NCI-H748 treated with DMSO at 0.1 percent for 48 hours (cell line): Measurements from ENCODE around the gene PRDM16.

Source experiments
- DNase-seq: peaks from one replicate; lab custom pipeline; 2025; lab: John Stamatoyannopoulos, UW

Gene PRDM16

DNA sequence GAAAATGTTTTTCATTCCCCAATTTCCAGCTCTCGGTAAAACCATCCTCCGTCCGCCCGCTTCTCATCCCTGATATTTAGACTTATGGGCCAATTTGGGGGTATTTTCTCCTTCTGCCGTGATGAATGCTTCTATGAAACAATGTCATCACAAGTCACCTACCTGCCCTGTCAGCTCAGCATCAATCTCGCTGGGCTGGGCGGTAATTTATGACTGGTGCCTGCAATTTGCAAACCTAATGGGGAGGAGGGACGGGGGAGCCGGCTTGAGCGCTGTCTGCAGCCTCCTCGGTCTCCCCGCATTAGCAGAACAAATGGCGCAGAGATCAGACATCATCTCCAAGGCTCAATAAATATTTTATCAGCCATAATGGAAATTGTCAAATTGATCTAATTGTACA is 72.1 kb downstream of the PRDM16 start:
- no peak for DNase-seq

DNA sequence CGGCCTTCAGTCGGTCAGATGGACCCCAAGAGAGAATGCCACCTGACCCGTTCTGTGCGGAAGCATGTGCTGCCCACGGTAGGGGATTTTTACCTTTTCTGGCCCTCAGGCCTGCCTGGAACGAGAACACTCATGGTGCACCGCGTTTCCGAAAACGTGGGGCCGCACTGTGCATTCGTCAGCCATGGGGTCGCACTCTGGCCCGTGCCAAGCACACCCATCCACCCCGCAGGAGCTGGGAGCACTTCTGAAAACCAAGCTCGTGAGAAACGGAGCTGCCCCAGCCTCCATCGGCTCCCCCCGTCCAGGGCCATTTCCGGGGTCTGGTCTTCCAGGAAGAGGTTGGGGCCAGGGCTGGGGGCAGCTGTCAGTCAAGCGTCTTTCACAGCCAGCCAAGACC is 72.8 kb downstream of the PRDM16 start:
- DNase-seq, result no peak

DNA sequence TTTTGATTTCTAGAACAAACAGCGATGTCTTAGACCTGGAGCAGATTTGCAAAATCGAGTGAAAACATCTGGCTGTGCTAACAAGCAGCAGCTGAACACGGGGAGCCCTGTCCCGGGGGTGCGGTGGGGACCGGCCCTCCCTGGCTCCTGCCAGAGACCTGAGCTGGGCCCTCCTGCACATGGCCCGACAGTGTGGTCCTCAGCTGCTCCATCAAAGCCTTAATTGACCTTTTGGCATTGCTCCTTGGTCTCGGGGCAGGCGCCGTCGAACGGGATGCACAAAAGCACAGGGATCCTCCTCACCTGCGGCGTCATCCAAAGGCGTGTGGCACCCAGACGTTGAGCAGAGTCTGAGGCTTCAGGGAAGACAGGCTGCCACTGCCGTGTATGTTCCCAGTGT is 73.2 kb downstream of the PRDM16 start:
- no peak for DNase-seq

DNA sequence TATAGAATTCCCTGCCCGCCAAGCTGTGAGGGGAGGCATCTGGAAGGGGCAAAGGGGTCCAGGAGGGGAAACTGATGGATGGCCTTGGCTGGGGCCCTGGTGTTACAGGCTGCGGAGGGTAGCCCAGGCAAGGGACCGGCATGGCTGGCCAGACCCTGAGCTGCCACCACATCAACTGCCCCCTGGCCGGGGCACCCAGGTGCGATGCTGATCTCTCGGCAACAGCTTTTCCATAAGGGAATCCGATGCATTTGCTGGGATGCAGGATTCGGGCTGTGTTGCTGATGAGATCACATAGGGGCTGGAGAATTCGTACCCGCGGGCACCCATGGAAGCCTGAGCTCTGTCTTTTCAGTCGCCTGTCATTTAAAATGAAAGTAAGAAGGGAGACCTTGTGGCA is 73.7 kb downstream of the PRDM16 start:
- DNase-seq, result no peak

DNA sequence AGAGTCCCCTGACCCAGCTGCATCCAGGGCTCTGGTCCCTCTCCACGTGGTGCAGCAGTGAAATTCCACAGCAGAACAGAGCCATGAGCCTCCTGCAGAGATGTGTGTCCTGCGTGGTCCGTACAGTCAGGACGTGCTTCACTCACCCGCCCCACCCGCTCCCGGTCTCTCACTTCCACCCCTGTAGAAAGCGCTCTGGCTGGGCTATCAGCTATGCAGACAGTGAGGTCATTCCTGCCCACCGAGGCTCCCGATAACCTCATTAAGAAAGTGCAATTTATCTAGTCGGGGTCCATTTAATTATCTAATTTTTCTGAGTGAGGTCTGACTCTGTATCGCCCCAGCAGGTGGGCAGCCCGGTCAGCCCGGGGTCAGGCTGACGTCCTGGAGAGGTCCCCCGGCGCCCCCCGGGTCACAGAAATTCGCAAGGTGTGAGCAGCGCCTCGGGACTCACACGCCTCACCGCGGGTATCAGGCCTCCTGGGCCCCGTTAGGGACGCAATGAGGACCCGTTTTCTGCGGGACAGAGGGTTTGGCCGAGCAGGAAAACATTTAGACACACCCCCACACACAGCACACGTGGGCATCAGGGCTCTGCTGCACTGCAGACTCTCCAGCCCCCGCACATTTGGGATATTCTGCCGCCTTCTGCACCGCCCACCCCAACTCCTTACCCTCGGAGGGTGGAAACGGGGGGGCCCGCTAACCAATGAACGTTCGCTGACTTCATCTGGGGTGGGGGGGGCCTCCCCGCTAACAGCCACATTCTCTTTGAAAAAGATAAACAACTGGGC is 76.7 kb downstream of the PRDM16 start:
- DNase-seq, result no peak

DNA sequence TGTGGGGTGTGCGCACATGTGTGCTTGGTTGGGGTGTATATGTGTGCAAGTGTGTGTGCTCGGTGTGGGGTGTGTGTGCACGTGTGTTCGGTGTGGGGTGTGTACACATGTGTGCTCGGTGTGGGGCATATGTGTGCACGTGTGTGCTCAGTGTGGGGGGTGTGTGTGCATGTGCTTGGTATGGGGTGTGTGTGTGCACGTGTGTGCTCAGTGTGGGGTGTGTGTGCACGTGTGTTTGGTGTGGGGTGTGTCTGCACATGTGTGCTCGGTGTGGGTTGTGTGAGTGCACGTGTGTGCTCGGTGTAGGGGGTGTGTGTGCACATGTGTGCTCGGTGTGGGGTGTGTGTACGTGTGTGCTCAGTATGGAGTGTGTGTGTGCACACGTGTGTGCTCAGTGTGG is 77.5 kb downstream of the PRDM16 start:
- no peak for DNase-seq

DNA sequence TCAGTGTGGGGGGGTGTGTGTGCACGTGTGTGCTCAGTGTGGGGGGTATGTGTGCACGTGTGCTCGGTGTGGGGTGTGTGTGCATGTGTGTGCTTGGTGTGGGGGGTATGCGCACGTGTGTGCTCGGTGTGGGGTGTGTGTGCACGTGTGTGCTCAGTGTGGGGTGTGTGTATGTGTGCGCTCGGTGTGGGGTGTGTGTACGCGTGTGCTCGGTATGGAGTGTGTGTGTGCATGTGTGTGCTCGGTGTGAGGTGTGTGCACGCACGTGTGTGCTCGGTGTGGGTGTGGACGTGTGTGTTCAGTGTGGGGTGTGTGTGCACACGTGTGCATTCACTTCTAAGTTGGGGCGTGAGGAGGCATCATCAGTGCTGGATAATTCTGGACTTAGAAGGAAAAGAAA is 77.9 kb downstream of the PRDM16 start:
- no peak for DNase-seq

DNA sequence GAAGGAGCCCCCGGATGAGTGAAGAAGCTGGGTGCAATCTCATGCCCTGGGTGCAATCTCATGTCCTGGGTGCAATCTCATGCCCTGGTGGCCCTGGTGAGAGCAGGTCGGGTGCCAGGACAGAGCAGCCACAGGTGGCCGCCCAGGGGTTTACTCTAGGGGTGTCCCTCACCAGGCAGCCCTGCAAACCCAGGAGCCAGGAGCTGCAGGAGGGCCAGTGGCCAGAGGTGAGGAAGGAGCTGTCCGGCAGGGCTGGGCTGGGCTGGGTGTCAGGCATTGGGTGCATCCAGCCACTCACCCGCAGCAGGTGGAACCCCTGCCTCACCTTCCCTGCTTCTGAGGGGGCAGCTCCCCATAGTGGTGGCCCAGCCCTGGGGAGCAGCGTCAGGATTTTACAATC is 79.2 kb downstream of the PRDM16 start:
- DNase-seq, result no peak

DNA sequence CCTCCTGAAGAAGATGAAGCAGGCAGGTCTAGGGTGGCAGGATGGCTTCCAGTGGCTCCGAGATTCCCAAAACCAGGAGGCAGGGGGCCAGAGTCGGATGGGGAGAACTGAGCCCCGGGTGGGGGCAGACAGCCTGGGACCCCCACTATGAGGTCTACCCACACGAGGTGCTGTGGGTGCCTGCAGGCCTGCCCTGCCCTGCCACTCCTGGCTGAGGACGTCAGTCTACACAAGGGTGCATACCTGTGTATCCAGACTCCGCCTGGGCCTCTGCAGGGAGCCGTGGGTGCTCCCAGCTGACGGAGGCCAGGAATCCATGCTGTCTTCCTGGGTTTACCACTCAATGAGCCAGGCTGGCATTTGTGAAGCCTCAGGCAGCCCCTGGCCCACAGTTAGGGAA is 80.3 kb downstream of the PRDM16 start:
- DNase-seq, result no peak

DNA sequence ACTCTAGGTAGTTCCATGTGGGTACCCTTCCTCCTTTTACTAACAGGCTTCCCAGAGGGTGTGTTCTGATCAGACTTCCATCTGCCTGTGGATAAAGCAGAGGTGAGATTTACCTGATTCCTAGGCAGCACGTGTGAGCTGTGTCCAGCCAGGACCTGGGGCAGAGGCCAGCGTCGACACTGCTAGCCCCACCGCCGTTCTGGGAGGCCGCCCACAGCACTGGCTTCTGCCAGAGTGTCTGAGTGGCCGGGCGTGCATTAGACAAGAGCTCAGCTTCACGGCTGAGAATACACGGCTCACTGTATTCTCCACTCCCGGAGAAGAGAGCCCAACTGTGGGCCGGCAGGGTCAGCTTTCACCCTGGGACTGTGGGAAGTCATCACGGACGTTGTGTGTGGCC is 82.5 kb downstream of the PRDM16 start:
- no peak for DNase-seq

DNA sequence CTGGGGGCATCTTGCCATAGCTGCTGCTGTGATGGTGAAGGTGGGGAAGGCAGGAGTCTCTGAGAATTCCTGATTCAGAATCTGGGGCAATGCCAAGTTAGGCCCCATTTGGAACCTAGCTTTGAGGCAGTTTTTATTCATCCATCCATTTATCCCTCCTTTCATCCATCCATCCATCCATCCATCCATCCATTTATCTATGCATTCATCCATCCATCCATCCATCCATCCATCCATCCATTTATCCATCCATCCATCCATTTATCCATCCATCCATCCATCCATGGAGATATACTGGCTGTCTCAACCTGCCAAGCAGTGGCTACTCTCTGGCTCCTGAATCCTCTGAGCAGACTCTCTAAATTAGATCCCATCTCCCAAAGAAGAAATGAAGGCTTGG is 83.1 kb downstream of the PRDM16 start:
- no peak for DNase-seq

DNA sequence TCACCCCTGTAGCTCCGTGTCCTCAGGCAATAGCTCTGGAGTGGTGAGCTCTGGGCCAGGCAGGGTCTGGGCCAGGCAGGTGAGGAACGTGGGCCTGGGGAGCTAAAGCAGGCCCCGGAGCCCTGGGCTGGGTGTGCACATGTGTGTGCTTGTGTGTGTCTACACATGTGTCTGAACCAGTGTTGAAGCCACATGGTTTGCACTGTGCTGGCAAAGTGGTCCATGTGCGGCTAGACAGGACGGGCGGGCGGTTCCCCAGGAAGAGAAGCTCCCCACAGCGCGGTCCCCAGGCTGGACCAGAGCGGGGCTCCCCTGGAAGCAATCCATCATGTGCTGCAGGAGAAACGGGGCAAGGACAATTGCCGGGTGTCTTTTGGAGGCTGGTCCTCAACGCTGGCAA is 84.2 kb downstream of the PRDM16 start:
- no peak for DNase-seq

DNA sequence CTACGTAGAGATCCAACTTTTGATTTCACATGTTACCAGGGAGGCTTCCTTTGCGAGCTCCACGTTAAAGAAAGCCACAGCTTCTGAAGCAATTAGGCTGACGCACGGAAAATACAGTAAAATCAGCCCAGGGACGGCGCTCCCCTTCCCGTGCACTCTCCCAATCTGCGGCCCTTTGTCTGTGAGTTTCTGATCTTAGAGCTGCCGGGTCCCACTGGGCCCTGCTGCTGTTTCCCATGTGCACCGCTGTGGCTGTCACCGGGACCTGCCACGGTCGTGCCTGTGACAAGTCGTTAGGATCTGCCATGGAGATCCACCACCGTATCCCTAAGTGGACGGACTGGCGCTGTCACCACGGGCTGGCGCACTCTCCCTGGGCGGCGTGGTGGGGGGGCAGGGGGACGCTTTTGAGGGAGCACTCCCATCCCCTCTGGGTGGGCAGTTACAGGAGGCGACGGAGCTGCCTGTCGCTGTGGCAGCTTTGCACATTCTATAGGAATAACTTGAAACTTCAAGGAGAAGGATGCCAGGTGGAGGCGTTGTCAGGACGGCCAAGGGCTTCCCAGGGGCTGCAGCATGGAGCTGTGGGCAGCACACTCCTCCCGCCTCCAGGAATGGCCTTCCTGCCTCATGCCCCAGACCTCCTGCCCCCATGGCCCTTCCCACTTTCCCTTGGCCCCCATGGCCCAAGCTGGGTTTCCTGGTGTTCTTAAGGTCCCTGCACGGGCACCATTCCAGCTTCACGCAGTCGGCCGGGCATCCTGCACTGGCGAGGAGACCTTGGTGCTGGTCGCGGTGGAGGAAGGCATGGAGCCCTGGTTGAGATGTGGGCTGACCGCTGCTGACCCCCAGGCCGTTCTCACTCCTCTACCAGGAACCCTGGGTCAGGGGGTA is 85.1 kb downstream of the PRDM16 start:
- no peak for DNase-seq

DNA sequence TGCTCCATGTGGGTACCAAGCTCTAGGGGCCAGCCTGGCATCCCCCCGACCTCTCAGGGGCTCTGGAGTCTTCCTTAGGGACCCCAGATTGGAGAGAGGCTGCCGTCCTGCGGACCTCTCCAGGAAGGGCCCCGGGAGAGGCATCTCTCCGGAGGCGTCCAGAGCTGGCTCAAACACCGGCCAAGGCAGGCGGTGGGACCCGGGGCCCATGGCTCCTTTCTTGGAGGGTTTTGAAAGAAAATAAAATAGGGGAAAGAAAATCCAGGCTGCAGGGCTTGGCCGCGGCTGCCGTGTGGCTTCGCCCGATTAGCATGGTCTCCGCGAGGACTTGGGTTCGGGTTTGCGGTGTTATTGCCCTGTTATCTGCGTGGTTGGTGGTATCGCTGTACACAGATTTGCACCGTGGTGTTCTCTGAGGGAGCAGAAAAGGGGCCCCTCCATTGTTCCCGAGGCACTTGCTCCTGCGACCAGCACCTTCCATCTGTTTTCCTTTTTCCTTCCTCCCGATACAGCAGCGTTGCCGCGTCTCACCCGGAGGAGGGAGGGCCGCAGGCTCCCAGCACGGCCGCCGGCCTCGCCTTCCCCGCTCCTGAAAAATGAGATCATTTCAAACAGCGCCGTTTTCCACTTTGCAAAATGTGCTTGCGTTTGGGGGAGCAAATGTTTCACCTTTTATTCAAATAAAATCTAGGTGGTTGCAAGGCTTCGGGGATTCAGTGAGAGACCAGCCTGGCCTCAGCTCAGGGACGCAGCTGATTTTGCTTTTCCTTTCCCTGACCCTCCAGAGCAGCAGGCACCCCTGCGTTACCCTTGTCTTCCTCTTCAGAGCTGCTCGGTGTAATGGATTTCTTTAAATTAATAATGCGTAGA is 86.3 kb downstream of the PRDM16 start:
- no peak for DNase-seq

DNA sequence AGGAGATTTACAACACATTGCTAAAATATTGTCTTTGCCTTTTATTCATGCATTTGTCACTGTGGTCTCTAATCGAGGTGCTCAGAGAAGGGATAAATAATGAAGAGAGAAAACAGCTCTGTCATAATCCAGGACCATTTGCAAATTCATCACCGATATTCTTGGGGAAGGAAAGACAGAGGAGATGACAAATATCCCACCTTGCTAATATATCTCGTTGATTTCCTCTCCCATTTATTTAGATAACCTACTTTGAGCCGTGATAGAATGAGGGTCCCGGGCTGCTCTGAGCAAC is 86.9 kb downstream of the PRDM16 start:
- no peak for DNase-seq

DNA sequence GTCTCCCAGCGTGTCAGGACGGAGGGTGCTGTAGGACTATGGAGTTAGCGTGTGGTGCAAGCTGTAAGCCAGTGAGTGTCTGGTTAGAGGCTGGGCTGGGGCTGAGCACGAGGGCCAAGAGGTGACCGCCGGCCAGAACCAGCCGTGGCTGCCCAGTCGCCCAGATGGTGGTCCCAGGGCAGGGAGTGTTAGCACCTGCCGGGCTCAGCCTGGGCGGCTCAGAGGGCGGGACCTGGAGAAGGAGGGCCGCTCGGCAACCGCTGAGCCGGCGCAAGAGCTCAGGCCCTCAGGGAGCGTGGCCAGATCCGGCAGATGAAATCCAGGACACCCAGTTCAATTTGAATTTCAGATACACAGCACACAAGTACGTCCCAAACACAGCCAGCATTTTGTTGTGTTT is 87.9 kb downstream of the PRDM16 start:
- DNase-seq, result no peak

DNA sequence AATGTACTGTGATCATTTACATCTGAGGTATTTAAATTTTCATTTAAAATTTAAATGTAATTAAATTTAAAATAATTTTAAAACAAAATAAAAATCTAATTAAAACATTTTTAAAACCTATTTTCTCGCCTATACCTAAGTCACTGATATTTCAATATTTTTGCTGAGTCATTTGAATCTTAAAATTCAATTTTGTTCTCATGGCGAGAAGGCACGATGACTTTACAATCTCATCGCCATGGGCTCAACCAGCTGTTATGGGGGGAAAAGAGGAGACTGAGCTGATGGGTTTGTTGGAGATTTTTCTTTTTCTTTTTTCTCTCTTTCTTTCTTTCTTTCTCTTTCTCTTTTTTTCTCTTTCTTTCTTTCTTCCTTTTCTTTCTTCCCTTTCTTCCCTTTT is 89.3 kb downstream of the PRDM16 start:
- no peak for DNase-seq

DNA sequence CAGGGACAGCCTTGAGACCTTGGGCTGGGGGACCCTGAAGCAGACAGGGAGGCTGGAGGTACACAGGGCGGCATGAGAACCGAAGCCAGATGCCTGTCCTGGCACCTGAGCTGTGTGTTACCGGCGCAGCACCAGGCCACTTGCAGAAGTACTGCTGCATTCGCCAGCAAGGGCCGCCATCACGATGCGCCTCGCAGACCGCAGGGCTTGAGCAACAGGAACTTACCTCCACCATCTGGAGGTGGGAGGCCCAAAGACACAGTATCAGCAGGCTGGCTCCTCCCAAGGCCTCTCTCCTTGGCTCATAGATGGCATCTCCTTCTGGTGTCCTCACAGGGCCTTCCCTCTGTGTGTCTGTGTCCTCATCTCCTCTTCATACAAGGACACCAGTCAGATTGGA is 90.1 kb downstream of the PRDM16 start:
- no peak for DNase-seq

DNA sequence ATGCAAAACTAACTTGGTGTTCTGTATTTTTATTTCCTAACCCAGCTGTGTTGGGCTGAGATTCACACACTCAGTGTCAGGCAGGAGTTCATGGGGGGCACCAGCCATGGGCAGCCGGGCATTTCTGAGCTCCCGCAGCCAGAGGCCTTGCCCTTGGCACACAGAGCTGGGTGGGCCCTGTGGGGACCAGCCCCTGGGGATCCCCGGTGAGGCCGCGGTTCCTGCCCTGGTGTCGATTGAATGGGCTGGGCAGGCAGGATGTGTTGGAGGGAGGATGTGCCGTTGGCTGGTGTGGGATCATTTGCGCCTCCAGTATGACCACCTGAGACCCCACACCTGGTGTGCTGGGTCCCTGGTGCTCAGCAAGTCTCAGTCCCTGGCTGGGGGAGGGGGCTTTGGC is 91.0 kb downstream of the PRDM16 start:
- DNase-seq, result no peak

DNA sequence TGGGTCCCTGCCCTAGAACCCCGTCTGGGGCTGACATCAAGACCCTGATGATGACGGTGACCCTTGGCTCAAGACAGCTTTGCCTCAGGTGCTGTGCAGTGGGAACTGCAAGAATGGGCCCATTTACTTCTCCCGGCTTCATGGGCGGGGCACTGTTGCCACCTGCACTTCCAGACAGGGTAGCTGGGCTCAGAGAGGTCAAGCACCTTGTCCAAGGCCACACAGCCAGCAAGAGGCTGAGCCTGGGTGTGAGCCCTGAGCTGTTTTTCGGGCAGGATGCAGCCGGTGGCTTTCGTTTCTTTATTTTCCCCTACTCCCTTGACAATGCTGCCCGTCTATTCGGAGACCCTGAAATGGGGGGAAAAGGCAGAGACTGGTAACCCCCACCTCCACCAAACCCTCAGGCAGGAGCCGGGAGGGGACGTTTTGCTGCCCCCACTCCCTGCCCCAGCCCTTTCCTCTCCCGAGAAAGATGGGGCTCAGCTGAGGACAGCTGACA is 91.7 kb downstream of the PRDM16 start:
- DNase-seq, result no peak

DNA sequence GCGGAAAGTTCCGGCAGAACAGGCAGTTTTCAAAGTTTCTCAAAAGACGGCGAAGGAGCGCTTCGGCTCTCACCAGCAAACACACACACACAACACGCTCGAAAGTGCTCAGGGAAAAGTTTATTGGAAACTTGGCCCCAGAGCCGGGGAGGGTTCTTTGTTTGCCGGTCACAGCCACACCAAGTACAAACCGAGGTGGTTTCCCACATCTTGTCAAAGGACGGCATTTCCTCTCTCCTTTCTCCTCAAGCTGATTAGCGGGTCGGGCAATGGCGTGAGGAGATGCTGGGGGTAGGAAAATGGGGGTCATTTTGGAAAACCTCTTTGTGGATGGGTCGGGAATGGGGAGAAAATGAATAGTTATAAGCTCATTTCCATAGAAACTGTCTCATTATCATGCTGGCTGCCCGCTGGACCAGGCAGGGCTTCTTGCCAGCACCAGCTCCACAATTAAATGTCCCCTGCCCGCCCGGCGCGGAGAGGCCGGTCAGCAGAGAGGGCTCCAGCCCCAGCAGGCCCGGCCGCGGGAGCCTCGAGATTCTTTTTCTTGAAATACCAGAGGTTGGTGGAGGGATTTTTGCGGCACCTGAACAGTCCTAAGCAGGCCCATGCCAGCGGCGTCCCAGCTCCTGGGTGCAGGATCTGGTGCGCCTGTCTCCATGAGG is 92.3 kb downstream of the PRDM16 start:
- no peak for DNase-seq

DNA sequence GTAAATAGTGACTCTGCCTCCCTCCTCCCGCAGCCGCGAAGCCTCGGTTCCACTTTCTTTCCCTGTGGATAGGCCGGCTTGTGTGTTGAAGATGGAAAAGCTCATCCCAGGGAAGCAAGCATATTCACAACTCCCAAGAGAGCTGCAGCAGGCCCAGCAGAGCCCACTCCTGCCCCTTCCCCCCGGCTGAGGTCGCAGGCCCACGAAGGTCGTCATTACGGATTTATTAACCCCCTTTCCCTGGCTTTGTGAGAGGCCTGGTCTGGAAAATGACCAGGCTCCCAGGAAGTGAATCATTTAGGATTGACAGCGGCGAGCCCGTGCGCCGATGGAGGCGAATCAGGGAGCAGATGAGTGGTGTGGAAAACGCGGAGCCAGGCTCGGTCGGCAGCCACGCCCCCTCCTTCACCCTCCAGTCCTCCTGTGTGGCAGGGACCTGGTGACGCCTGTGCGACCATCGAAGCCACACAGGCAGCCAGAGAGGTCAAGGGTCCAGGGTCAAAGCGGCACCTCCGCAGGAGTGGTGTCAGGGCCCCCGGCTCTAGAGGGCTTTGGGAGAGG is 93.4 kb downstream of the PRDM16 start:
- DNase-seq, result no peak
